CMK (cell line): ENCODE results near the gene KIN.
"Not testable (repeated sequence)": the region's sequence is repeated elsewhere in the genome, so short reads cannot be mapped to it uniquely, and the experiment has no call there.

ENCODE experiments used
- DNase-seq: peaks from one replicate; pipeline ENCODE4 v3.0.0-alpha.2; 2010; ENCODE audit warnings: low read depth

Gene KIN

DNA sequence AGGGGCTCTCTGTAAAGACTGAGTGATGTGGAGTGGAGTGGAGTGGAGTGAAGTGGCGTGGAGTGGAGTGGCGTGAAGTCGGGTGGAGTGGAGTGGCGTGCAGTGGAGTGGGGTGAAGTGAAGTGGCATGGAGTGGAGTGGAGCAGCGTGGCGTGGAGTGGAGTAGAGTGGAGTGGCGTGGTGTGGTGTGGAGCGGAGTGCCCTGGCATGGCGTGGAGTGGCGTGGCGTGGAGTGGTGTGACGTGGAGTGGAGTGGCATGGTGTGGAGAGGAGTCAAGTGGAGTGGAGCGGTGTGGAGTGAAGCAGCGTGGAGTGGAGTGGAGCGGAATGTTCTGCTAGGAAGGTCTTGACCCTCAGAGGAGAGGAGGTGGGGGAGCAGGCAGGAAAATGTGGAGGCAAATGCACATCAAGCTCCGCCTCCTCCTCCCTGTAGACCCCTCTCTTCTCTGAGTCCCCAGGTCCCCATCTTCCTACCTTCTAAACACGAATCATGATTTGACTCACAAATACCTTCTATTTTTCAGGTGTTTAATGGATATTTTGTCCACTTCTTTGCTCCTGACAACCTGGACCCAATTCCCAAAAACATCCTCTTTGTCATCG is 64.8 kb downstream of the KIN start:
- DNase-seq: no peak

- DNase-seq: no peak
These were observed 67.3 kb downstream of the KIN start for GRCh38 chr10:7720478-7720877.

GRCh38 chr10:7718685-7719084 is 69.1 kb downstream of the KIN start:
- DNase-seq: no peak

- DNase-seq: no peak
These were observed 70.0 kb downstream of the KIN start for GRCh38 chr10:7717767-7718166.

GRCh38 chr10:7715515-7715914 is 72.3 kb downstream of the KIN start:
- no peak for DNase-seq

DNA sequence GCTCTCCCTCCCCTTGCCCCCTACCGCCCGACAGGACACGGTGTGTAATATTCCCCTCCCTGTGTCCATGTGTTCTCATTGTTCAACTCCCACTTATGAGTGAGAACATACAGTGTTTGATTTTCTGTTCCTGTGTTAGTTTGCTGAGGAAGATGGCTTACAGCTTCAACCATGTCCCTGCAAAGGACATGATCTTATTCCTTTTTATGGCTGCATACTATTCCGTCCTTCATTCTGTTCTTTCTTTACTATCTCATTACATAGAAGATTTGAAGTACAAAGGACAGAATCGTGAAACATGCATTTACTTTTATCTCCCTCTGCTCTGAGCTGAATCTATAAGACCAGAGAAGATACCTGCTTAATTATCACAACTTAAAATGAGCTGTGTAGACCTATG is 76.7 kb downstream of the KIN start:
- DNase-seq: not testable (repeated sequence)

- no peak for DNase-seq
These were observed 77.3 kb downstream of the KIN start for GRCh38 chr10:7710446-7710845.

- DNase-seq: no peak
These were observed 79.0 kb downstream of the KIN start for GRCh38 chr10:7708832-7709231.

DNA sequence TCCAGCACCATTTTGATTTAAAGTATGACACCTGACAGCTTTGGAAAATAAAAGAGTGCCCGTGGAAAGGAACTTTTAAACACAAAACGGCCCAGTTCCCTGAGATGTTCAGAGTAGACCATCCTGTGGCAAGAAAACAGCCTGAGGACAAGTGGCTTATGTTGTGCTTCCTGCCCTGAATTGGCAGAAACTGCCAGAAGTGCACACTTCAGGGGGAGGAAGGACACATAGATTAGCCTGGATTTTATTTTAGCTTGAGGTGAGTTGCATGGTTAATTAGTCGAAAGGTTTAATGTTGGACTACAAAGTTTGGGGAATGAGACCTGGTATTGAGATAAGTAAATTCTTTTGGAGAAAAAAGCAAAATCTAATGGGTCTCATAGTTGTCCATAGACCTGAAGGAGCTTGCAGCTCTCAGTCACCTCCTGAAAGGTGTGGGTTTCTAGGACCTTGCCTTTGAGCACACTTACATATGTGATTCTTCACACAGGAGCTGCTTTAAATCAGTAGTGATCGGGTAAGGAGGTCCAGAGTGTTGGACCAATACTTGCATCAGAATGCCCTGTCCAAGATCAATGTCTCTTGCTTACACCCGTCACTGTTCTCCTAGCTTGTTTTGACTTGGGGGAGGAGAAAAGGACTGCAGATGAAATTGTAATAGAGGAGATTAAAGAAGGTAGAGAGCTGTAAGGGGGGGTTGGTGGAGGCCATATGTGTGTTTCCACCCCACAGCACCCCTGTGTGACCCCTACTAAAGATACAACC is 79.8 kb downstream of the KIN start:
- no peak for DNase-seq

DNA sequence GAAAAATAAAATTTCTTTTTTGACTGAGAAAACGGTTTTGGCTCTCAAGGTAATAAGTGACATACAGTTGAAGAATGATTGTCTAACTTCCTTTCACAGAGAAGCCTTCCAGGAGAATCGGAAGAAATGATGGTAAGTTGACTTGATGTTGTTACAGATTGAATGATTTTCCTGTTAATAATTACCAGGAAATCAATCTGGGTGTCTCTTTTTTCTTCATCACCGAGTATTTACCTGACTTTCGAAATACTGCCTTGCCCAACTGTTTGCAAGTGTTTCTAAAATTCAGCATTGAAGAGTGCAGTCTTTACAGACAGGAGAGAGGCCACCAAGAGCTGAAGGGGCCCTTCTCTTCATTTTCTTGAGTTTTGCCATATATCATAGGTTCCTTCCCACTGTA is 80.7 kb downstream of the KIN start:
- no peak for DNase-seq

DNA sequence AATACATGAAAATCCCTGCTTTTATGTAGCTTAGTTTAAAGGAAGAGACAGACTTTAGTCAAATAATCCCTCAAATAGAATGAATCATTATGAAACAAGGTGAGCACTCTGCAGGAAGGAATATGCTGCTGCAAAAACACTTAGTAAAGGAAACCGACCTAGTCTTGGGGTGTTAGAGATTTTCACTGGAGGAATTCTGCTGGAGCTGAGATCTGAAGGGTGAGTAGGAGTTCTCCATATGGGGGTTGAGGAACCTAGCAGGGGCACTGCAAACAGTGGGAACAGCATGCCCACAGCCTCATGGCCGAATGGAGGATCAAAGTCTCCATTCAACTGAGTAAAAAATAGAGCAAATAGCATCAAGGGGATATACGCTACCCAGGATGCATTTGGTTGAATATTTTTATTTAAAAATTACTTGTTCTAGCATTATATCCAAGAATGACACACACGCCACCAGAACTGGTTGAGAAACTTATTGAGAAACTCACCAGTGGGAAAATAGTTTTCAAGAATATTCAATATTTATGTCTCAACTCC is 81.2 kb downstream of the KIN start:
- no peak for DNase-seq

DNA sequence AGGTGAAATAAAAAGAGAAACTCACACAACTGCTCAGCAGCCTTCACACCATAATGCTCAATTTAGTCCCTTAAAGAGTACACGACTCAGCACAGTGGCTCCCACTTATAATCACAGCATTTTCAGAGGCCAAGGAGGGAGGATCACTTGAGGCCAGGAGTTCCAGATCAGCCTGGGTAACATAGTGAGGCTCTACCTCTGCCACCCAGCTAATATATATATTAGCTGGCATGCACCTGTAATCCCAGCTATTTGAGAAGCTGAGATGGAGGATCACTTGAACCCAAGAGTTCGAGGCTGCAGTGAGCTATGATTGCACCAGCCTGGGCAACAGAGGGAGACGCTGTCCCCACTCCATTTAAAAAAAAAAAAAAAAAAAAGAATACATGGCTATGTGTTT is 82.5 kb downstream of the KIN start:
- no peak for DNase-seq

DNA sequence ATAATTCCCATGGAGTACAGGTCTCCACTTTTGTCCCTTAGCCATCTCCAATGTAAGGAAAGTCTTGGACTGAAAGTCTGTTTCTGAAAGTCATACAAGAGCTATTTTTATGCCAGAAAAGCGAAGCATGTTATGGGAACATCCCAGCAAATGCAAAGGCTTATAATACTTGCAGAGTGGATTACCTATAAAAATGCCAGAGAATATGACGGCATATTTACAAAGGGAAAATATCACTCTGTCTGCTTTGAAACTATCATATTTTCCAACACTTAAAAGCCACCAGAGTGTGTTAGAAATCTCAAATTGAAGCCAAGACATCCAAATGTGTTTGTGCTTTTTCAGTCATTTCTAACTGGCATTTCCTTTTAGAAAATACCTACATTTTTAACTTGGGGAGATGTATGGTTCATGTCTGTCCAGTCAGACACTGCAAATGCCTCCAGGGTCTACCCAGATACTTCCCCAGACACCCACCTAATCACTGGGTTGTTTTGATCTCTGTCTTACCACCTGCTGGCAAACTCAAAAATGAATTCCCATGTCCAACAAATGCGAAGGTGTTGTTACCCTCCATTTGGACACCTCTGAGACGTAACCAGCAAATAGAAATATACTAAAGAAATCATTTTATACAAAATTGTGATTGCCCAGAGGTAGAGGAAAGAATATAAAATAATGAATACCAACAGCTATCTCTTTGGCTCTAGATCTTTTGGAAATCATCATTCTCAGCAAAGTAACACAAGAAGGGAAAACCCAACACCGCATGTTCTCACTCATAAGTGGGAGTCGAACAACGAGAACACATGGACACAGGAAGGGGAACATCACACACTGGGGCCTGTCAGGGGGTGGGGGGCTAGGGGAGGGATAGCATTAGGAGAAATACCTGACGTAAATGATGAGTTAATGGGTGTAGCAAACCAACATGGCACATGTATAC is 83.4 kb downstream of the KIN start:
- no peak for DNase-seq

DNA sequence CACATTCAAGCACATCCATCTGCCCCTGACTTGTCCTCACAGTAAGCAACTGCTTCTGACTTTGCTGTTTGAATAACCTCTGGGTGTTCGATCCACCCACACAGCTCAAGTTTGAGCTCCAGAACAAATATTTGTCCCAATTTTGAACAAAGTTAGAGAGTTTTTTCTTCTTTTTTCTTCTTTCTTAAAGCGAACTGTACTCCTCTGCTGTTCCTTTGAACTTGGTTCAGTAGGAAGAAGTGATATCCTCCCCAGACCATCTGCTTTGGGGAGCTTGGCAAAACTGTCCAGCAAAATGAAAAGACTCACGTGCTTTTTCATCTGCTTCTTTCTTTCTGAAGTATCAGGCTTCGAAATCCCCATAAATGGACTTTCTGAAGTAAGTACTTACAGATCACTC is 84.7 kb downstream of the KIN start, which contains the start of gene ITIH2:
ITIH2 (plus strand) TSS at position 177 of the 400 bp plus-strand sequence; CDS start at position 296, 119 bp downstream.
- no peak for DNase-seq

GRCh38 chr10:7702288-7702812 is 85.4 kb downstream of the KIN start:
- no peak for DNase-seq

DNA sequence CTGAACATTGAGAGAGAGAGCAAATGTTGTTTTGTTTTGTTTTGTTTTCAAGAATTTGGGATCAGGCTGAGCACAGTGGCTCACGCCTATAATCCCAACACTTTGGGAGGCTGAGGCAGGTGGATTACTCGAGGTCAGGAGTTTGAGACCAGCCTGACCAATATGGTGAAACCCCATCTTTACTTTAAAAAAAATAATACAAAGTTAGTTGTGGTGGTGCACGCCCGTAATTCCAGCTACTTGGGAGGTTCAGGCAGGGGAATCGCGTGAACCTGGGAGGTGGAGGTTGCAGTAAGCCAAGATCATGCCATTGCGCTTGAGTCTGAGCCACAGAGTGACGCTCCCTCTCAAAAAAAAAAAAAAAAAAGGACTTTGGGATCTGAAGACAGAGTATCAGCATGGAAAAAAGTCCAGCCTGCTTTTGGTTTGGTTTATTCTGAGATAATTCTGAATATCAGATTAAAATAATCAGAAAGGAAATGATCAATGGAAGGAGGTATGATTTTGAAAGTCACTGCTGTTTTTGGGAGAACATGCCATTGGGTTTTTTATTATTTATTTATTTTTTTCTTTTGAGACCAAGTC is 86.5 kb downstream of the KIN start:
- no peak for DNase-seq
